H1 (cell line): ENCODE data around the gene WIPF1. TPM values are rescaled to one million over a fixed set of nuclear protein-coding genes. Genes with fewer than 3 reads are reported as not detected.

Source experiments
- CTCF ChIA-PET: fragments of 300-600 bp; sonication (Branson Sonifier 250); formaldehyde crosslinking; loops from one replicate; lab custom pipeline; 2021; ENCODE audit not compliant: partially characterized antibody; lab: Charles Lee
- POLR2A ChIA-PET: fragments of 300-600 bp; sonication (Branson Sonifier 250); formaldehyde crosslinking; loops from one replicate; lab custom pipeline; 2021; ENCODE audit warnings: inconsistent platforms; ENCODE audit not compliant: partially characterized antibody; lab: Charles Lee
- DNase-seq, 2 experiments: peaks; one replicate each; pipeline versions ENCODE4 v3.0.0 to v3.0.0-alpha.2; 2010 to 2022; ENCODE audit warnings: low spot score in 2 of 2, low read depth in 1 of 2, mixed read lengths in 1 of 2
- FAIRE-seq: peaks from 2 replicates; lab custom pipeline; 2011; peaks lifted over from hg19 to GRCh38; lab: Jason Lieb, UNC
- H2AFZ ChIP-seq: 2 replicates; pipeline ENCODE4 v1.8.1; 2012; ENCODE audit warnings: low read length, inconsistent platforms
- H2AK5ac ChIP-seq: 2 replicates; pipeline ENCODE4 v1.6.1; 2013; ENCODE audit warnings: low read depth, low read length
- H2BK120ac ChIP-seq: replicated peaks from 2 replicates; pipeline ENCODE3; 2013; ENCODE audit warnings: low read depth, low read length, inconsistent platforms
- H2BK12ac ChIP-seq: 2 replicates; pipeline ENCODE4 v1.6.1; 2013; ENCODE audit warnings: low read depth, low read length
- H2BK15ac ChIP-seq: 2 replicates; pipeline ENCODE4 v1.6.1; 2013; ENCODE audit warnings: low read length
- H2BK20ac ChIP-seq: 2 replicates; pipeline ENCODE4 v1.6.1; 2013; ENCODE audit warnings: low read length
- H2BK5ac ChIP-seq: 2 replicates; pipeline ENCODE4 v1.6.1; 2013; ENCODE audit warnings: low read depth, low read length
- H3K14ac ChIP-seq: 2 replicates; pipeline ENCODE4 v1.6.1; 2013; ENCODE audit warnings: inconsistent platforms; ENCODE audit not compliant: insufficient read length
- H3K18ac ChIP-seq: 2 replicates; pipeline ENCODE4 v1.6.1; 2013; ENCODE audit warnings: low read length; ENCODE audit errors: extremely low read depth
- H3K23ac ChIP-seq: 2 replicates; pipeline ENCODE4 v1.6.1; 2013; ENCODE audit warnings: inconsistent platforms; ENCODE audit not compliant: insufficient read length
- H3K23me2 ChIP-seq: 2 replicates; pipeline ENCODE4 v1.6.1; 2013; ENCODE audit warnings: low read depth, low read length
- H3K27ac ChIP-seq: 2 replicates; pipeline ENCODE4 v1.6.1; 2011; ENCODE audit warnings: low read depth, low read length, inconsistent platforms
- H3K27me3 ChIP-seq, 4 experiments: replicated peaks in 1 of 4; 1 replicate in 1 of 4; 2 replicates in 3 of 4; pipeline versions ENCODE4 v1.6.1 to v1.8.1; 2011 to 2013; ENCODE audit warnings: low read length in 3 of 4, mild to moderate bottlenecking in 3 of 4, inconsistent platforms in 2 of 4, mixed read lengths in 2 of 4, moderate library complexity in 1 of 4; ENCODE audit not compliant: control insufficient read depth in 3 of 4, insufficient read depth in 3 of 4; ENCODE audit errors: extremely low read depth in 1 of 4
- H3K36me3 ChIP-seq, 4 experiments: 2 replicates each; pipeline versions ENCODE4 v1.6.1 to v1.8.1; 2011 to 2013; ENCODE audit warnings: mild to moderate bottlenecking in 4 of 4, low read length in 3 of 4, moderate library complexity in 2 of 4, control low read depth in 1 of 4, inconsistent platforms in 1 of 4; ENCODE audit not compliant: insufficient read depth in 4 of 4, control insufficient read depth in 2 of 4
- H3K4ac ChIP-seq: replicated peaks from 2 replicates; pipeline ENCODE3; 2013; ENCODE audit warnings: low read length, low read depth, mixed read lengths, inconsistent platforms; ENCODE audit not compliant: insufficient read length
- H3K4me1 ChIP-seq, 4 experiments: replicated peaks in 1 of 4; 1 replicate in 1 of 4; 2 replicates in 3 of 4; pipeline versions ENCODE4 v1.6.1 to v1.8.1; 2011 to 2013; ENCODE audit warnings: low read length in 3 of 4, inconsistent platforms in 2 of 4, mixed read lengths in 1 of 4; ENCODE audit not compliant: insufficient read depth in 4 of 4, control insufficient read depth in 3 of 4
- H3K4me2 ChIP-seq, 2 experiments: 2 replicates each; pipeline versions ENCODE4 v1.6.1 to v1.8.1; 2011 to 2013; ENCODE audit warnings: low read depth in 2 of 2, low read length in 2 of 2, control low read depth in 1 of 2, inconsistent platforms in 1 of 2, mild to moderate bottlenecking in 1 of 2; ENCODE audit not compliant: insufficient read depth in 1 of 2
- H3K4me3 ChIP-seq, 4 experiments: fragments of 200-600, 300-600 bp in 1 of 4; sonication (generic), shearing (Covaris generic), sonication (Bioruptor Twin) in 1 of 4; 2 replicates each; pipeline versions ENCODE4 v1.5.1 to v1.8.1; 2011 to 2016; ENCODE audit warnings: low read length in 4 of 4, low read depth in 3 of 4, control low read depth in 2 of 4, inconsistent platforms in 2 of 4, mild to moderate bottlenecking in 2 of 4, mixed read lengths in 1 of 4, moderate library complexity in 1 of 4; ENCODE audit not compliant: insufficient read depth in 2 of 4; ENCODE audit errors: extremely low read depth in 1 of 4
- H3K56ac ChIP-seq: replicated peaks from 2 replicates; pipeline ENCODE3; 2013; ENCODE audit warnings: low read depth, mild to moderate bottlenecking, mixed read lengths, low read length, inconsistent platforms; ENCODE audit not compliant: insufficient read length
- H3K79me1 ChIP-seq: 2 replicates; pipeline ENCODE4 v1.6.1; 2013; ENCODE audit warnings: low read depth, low read length, control low read depth
- H3K79me2 ChIP-seq, 2 experiments: 2 replicates each; pipeline versions ENCODE4 v1.6.1 to v1.8.1; 2012 to 2013; ENCODE audit warnings: low read length in 2 of 2, mild to moderate bottlenecking in 2 of 2, inconsistent platforms in 1 of 2; ENCODE audit not compliant: insufficient read depth in 2 of 2, control insufficient read depth in 1 of 2
- H3K9ac ChIP-seq, 4 experiments: replicated peaks in 1 of 4; 1 replicate in 1 of 4; 2 replicates in 3 of 4; pipeline versions ENCODE4 v1.6.1 to v1.8.1; 2011 to 2013; ENCODE audit warnings: low read depth in 3 of 4, low read length in 3 of 4, control low read depth in 2 of 4, mild to moderate bottlenecking in 2 of 4, moderate library complexity in 2 of 4, inconsistent platforms in 1 of 4; ENCODE audit errors: extremely low read depth in 1 of 4
- H3K9me3 ChIP-seq, 2 experiments: 2 replicates each; pipeline versions ENCODE4 v1.6.1 to v1.8.1; 2012 to 2013; ENCODE audit warnings: mild to moderate bottlenecking in 2 of 2, moderate library complexity in 2 of 2, control low read depth in 1 of 2, inconsistent platforms in 1 of 2, low read depth in 1 of 2, low read length in 1 of 2, mixed read lengths in 1 of 2; ENCODE audit not compliant: insufficient read depth in 2 of 2
- H4K20me1 ChIP-seq, 2 experiments: replicated peaks in 1 of 2; 2 replicates each; pipeline versions ENCODE3 to v1.8.1; 2011 to 2013; ENCODE audit warnings: inconsistent platforms in 2 of 2, low read length in 2 of 2, mild to moderate bottlenecking in 1 of 2; ENCODE audit not compliant: insufficient read depth in 2 of 2, control insufficient read depth in 1 of 2
- H4K5ac ChIP-seq: 2 replicates; pipeline ENCODE4 v1.6.1; 2013; ENCODE audit warnings: low read length, low read depth, mixed read lengths, inconsistent platforms; ENCODE audit not compliant: insufficient read length
- H4K8ac ChIP-seq: 2 replicates; pipeline ENCODE4 v1.8.0; 2013; ENCODE audit warnings: mild to moderate bottlenecking, moderate library complexity, low read length, inconsistent platforms; ENCODE audit not compliant: insufficient read depth; ENCODE audit errors: extremely low read depth
- H4K91ac ChIP-seq: replicated peaks from 2 replicates; pipeline ENCODE3; 2013; ENCODE audit warnings: low read length, mixed read lengths, inconsistent platforms; ENCODE audit not compliant: insufficient read length
- BCL11A ChIP-seq, 2 experiments: IDR thresholded peaks; one replicate each; pipeline ENCODE4 v1.6.1; 2011; ENCODE audit warnings: low read depth in 2 of 2, low read length in 2 of 2, mild to moderate bottlenecking in 2 of 2
- CBX8 ChIP-seq: fragments of 300-800, 300-1000 bp; sonication (generic); IDR thresholded peaks from 2 replicates; pipeline ENCODE4 v1.7.1; 2016; ENCODE audit warnings: low read depth, low read length, borderline replicate concordance
- EGR1 ChIP-seq: IDR thresholded peaks from 2 replicates; pipeline ENCODE4 v1.6.1; 2011; ENCODE audit warnings: low read depth, low read length, borderline replicate concordance
- EZH2 ChIP-seq: fragments of 200-600 bp; sonication (generic); IDR thresholded peaks from 2 replicates; pipeline ENCODE4 v1.7.1; 2012; ENCODE audit warnings: low read depth, mild to moderate bottlenecking, moderate library complexity, low read length, inconsistent platforms; ENCODE audit not compliant: severe bottlenecking
- KDM5A ChIP-seq: fragments of 200-600 bp; IDR thresholded peaks from 2 replicates; pipeline ENCODE4 v1.7.1; 2012; ENCODE audit warnings: mild to moderate bottlenecking, low read length, inconsistent platforms, mixed read lengths
- PHF8 ChIP-seq: fragments of 200-600 bp; sonication (generic); conservative IDR thresholded peaks from 2 replicates; pipeline ENCODE4 v1.7.1; 2012; ENCODE audit warnings: low read depth, mild to moderate bottlenecking, inconsistent platforms, low read length, moderate library complexity
- POLR2AphosphoS5 ChIP-seq: IDR thresholded peaks from 2 replicates; pipeline ENCODE4 v1.6.1; 2011; ENCODE audit warnings: low read depth, low read length
- SIN3A ChIP-seq, 2 experiments: IDR thresholded peaks in 1 of 2; conservative IDR thresholded peaks in 1 of 2; 2 replicates each; pipeline ENCODE4 v1.6.1; 2011 to 2012; ENCODE audit warnings: low read length in 2 of 2, improper control_type of control experiment in 1 of 2, low read depth in 1 of 2, mild to moderate bottlenecking in 1 of 2
- SP1 ChIP-seq: IDR thresholded peaks from 2 replicates; pipeline ENCODE4 v1.6.1; 2011; ENCODE audit warnings: low read depth, low read length
- SP4 ChIP-seq: IDR thresholded peaks from 2 replicates; pipeline ENCODE4 v1.6.1; 2012; ENCODE audit warnings: low read length, inconsistent platforms
- SUZ12 ChIP-seq: fragments of 200-600 bp; sonication (generic); IDR thresholded peaks from 2 replicates; pipeline ENCODE4 v1.6.1; 2012; ENCODE audit warnings: mild to moderate bottlenecking, inconsistent platforms, low read length, moderate library complexity, mixed read lengths
- TAF7 ChIP-seq: optimal IDR thresholded peaks from 2 replicates; pipeline ENCODE3; 2011; ENCODE audit warnings: low read depth, mild to moderate bottlenecking, inconsistent platforms, low read length, moderate library complexity, borderline replicate concordance
- WGBS, 2 experiments: shearing (Covaris generic) in 1 of 2; methylation state at CpG; one replicate each; pipeline versions ENCODE4 v1.1.6 to v1.1.7; 2013 to 2015; ENCODE audit warnings: low lambda C conversion rate in 2 of 2, mixed read lengths in 2 of 2, inconsistent platforms in 1 of 2, low coverage in 1 of 2, missing lambda C conversion rate in 1 of 2; ENCODE audit not compliant: insufficient replicate concordance in 2 of 2, insufficient coverage in 1 of 2, insufficient read length in 1 of 2; ENCODE audit errors: extremely low coverage in 1 of 2, missing lambda C conversion rate in 1 of 2; 5-methylcytosine and 5-hydroxymethylcytosine counted together
- polyA plus RNA-seq, 7 experiments: library from polyadenylated mRNA; depleted of rRNA in 3 of 7; stranded (reverse) in 5 of 7; unstranded in 2 of 7; fragments of >200 nt in 5 of 7; fragments of 200-250 nt in 2 of 7; gene quantifications; 1 replicate in 5 of 7; 2 replicates in 1 of 7; 4 replicates in 1 of 7; pipeline versions ENCODE4 v1.2.1 to v1.2.3, GENCODE V29; 2011 to 2013; ENCODE audit warnings: missing spikeins in 2 of 7, mixed read lengths in 2 of 7
- total RNA-seq: library from RNA; stranded (reverse); fragmentation: NEBNext Ultra II Directional; extraction: Animal tissue kit (Norgen Biotek cat#: 25700); gene quantifications from 2 replicates; pipeline ENCODE4 v1.2.1, GENCODE V29; 2021
- TF ChIP-seq, protein P1 (sequence below): IDR thresholded peaks from 2 replicates; pipeline ENCODE4 v1.6.1; 2011; ENCODE audit warnings: low read depth, mild to moderate bottlenecking, low read length; ENCODE audit not compliant: insufficient read depth

The WIPF1 gene
- total and polyA plus RNA-seq, 2 of the 8 experiments (the other 6 are each of a cell fraction or from before 2014, with no cell fraction given), result 4.7 to 5.2 TPM

DNA sequence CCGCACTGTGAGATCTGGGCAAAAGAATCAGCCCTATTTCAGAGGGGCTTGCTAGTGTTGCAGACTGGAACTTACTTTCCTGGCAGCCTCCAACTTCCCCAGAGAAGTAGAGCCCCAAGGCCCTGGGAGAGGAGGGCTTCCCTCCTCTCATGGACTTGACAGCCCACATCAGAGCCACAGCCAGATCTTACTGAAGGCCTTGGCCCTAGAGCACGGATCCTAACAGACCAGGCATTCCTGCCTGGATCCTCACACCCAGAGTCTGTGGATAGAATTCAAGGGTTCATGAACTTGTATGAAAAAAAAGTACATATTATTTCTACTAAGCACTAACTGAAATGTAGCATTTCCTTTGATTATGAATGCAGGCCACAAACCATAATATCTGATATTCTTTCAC lies 8.3 kb downstream of the WIPF1 start:
- DNase-seq (no peak), FAIRE-seq (no peak)
- POLR2A ChIA-PET, result no interaction called here
- Histone ChIP-seq H3K27ac (no peak overlapping the region), H4K91ac (no peak overlapping the region), H3K4me1 (peaks cover 2 to 20% (median 13%) of the 10 kb centered on the region in 4 experiments; a peak in 5 of 7 replicates), H2AFZ (no peak overlapping the region), H3K4me2 (no peak overlapping the region), H2BK5ac (no peak overlapping the region), H2BK20ac (no peak overlapping the region), H3K56ac (no peak overlapping the region), H3K27me3 (no peaks in the 10 kb centered on the region), H2BK12ac (no peak overlapping the region), H3K23ac (no peak overlapping the region), H4K5ac (no peak overlapping the region), H3K4ac (no peak overlapping the region), H2BK15ac (no peak overlapping the region), H3K18ac (no peak overlapping the region), H2AK5ac (no peak overlapping the region), H3K9ac (no peak overlapping the region), H3K14ac (no peak overlapping the region), H4K8ac (no peak overlapping the region), H3K23me2 (no peaks in the 10 kb centered on the region; the same call in 1 of the 2 replicates), H3K4me3 (no peak overlapping the region), H3K79me1 (no peaks in the 10 kb centered on the region), H4K20me1 (no peaks in the 10 kb centered on the region), H3K79me2 (no peaks in the 10 kb centered on the region), H3K9me3 (no peaks in the 10 kb centered on the region), H2BK120ac (no peak overlapping the region), H3K36me3 (no peaks in the 10 kb centered on the region; a peak in 1 of 8 replicates)
- CTCF ChIA-PET, result interaction anchor here (0.5 kb wide), 1 partner anchor 69 kb away, joined by 3 read pairs; no protein-coding TSS in a partner anchor
- WGBS, 2 experiments, result 88% methylated on average over 2 of the region's 2 CpGs; no CpG with 5 or more reads in 1 of the 2 experiments
- TF ChIP-seq SIN3A (conservative IDR thresholded peaks at IDR 0.05 in 1 of 2, IDR thresholded peaks at IDR 0.05 in 1 of 2; ENCODE audit: low read depth in 1 of 2, low read length in 2 of 2) (no peak), POLR2AphosphoS5 (no peak), EGR1 (no peak), BCL11A (IDR thresholded peaks at IDR 0.05; ENCODE audit: low read depth in 2 of 2, low read length in 2 of 2) (no peak), CBX8 (no peak), SP4 (no peak), SUZ12 (no peak), PHF8 (no peak), EZH2 (no peak), KDM5A (no peak), TAF7 (no peak), SP1 (no peak)
- TF ChIP-seq, protein P1, sequence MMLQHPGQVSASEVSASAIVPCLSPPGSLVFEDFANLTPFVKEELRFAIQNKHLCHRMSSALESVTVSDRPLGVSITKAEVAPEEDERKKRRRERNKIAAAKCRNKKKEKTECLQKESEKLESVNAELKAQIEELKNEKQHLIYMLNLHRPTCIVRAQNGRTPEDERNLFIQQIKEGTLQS, result no peak
